Measurements from ENCODE around the gene AADAT. TPM values are rescaled to one million over a fixed set of nuclear protein-coding genes. Genes with fewer than 3 reads are reported as not detected.

AADAT gene
- total RNA-seq, 1 donor from 2014 or later: 10.7 TPM

- H3K4me1 Mint-ChIP-seq (ENCODE audit: unreplicated experiment): no peaks in the 10 kb centered on the region
- H3K4me3 Mint-ChIP-seq (ENCODE audit: unreplicated experiment): no peak overlapping the region
- no peaks in the 10 kb centered on the region for H3K27me3 Mint-ChIP-seq (ENCODE audit: unreplicated experiment)
- peaks cover 14% of the 10 kb centered on the region for H3K36me3 Mint-ChIP-seq (ENCODE audit: unreplicated experiment)
- DNase-seq (ENCODE audit: extremely low spot score, unreplicated experiment): no peak
- no peak overlapping the region for H3K27ac Mint-ChIP-seq (ENCODE audit: unreplicated experiment)
- no peaks in the 10 kb centered on the region for H3K9me3 Mint-ChIP-seq (ENCODE audit: unreplicated experiment)
- TF ChIP-seq CTCF (IDR thresholded peaks at IDR 0.05): no peak
Observed at GRCh38 chr4:170058826-170059225, 30.9 kb downstream of the AADAT start.

GRCh38 chr4:170057866-170058265, 31.9 kb downstream of the AADAT start:
- no peak overlapping the region for H3K27ac Mint-ChIP-seq (ENCODE audit: unreplicated experiment)
- no peaks in the 10 kb centered on the region for H3K4me1 Mint-ChIP-seq (ENCODE audit: unreplicated experiment)
- no peak overlapping the region for H3K4me3 Mint-ChIP-seq (ENCODE audit: unreplicated experiment)
- H3K9me3 Mint-ChIP-seq (ENCODE audit: unreplicated experiment): no peaks in the 10 kb centered on the region
- no peak for DNase-seq (ENCODE audit: extremely low spot score, unreplicated experiment)
- H3K36me3 Mint-ChIP-seq (ENCODE audit: unreplicated experiment): peaks cover 11% of the 10 kb centered on the region
- no peak for TF ChIP-seq CTCF (IDR thresholded peaks at IDR 0.05)
- H3K27me3 Mint-ChIP-seq (ENCODE audit: unreplicated experiment): no peaks in the 10 kb centered on the region

GRCh38 chr4:170052919-170053318, 36.8 kb downstream of the AADAT start:
- TF ChIP-seq CTCF (IDR thresholded peaks at IDR 0.05): no peak
- Mint-ChIP-seq H3K9me3 (ENCODE audit: unreplicated experiment) (no peaks in the 10 kb centered on the region), H3K27me3 (ENCODE audit: unreplicated experiment) (peaks cover 10% of the 10 kb centered on the region), H3K4me3 (ENCODE audit: unreplicated experiment) (no peak overlapping the region), H3K36me3 (ENCODE audit: unreplicated experiment) (no peaks in the 10 kb centered on the region), H3K4me1 (ENCODE audit: unreplicated experiment) (peaks cover 3% of the 10 kb centered on the region), H3K27ac (ENCODE audit: unreplicated experiment) (no peak overlapping the region)
- DNase-seq (ENCODE audit: extremely low spot score, unreplicated experiment): no peak

DNA sequence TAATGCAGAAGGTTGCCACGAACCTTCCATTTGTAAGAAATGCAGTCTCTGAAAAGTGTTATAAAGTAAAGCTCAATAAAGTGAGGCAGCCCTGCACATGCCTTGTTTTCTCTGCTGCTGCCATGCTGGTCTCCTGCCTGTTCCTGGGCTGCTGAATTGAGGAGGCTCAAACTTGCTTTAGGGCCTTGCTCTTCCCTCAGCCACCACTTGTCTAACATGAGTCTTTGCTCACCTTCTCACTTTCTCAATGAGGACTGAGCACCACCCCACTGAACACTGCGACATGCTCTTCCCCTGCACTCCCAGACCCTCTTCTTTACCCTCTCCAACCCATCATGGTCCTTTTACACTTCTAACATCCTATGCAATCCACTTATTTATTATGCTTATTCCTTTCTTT, 38.4 kb downstream of the AADAT start:
- no peak overlapping the region for H3K27ac Mint-ChIP-seq (ENCODE audit: unreplicated experiment)
- no peak overlapping the region for H3K4me3 Mint-ChIP-seq (ENCODE audit: unreplicated experiment)
- H3K9me3 Mint-ChIP-seq (ENCODE audit: unreplicated experiment): no peaks in the 10 kb centered on the region
- peaks cover 3% of the 10 kb centered on the region for H3K4me1 Mint-ChIP-seq (ENCODE audit: unreplicated experiment)
- peaks cover 11% of the 10 kb centered on the region for H3K27me3 Mint-ChIP-seq (ENCODE audit: unreplicated experiment)
- no peak for DNase-seq (ENCODE audit: extremely low spot score, unreplicated experiment)
- TF ChIP-seq CTCF (IDR thresholded peaks at IDR 0.05): no peak
- H3K36me3 Mint-ChIP-seq (ENCODE audit: unreplicated experiment): no peaks in the 10 kb centered on the region

DNA sequence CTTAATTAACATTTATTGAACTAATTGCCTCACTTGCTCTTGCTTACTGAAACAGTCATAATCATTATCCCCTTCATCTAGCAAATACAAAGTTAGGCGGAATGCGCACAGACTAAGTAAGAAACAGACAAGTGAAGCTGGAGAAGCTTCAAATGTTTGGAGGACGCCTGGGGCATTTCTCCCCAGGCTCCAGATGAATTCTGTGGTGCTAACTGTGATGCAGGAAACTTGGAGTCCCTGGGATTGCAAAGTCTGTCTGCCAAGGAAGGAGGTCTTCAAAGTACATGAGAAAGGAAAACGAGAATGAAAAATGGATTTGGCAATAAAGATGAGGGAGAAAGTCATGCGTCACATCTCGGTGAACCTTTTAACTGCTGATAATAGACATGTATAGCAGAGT, 40.0 kb downstream of the AADAT start:
- Mint-ChIP-seq H3K4me3 (ENCODE audit: unreplicated experiment) (no peak overlapping the region), H3K4me1 (ENCODE audit: unreplicated experiment) (peaks cover 3% of the 10 kb centered on the region), H3K9me3 (ENCODE audit: unreplicated experiment) (no peaks in the 10 kb centered on the region), H3K36me3 (ENCODE audit: unreplicated experiment) (no peaks in the 10 kb centered on the region), H3K27ac (ENCODE audit: unreplicated experiment) (no peak overlapping the region), H3K27me3 (ENCODE audit: unreplicated experiment) (peaks cover 11% of the 10 kb centered on the region)
- TF ChIP-seq CTCF (IDR thresholded peaks at IDR 0.05): no peak
- DNase-seq (ENCODE audit: extremely low spot score, unreplicated experiment): no peak

Data from osteocyte (in vitro differentiated cells).